SU-DHL-6 (cell line): ENCODE results near the gene HMCN2.

Experiments used
- EZH2phosphoT487 ChIP-seq: fragments of 200-600 bp; sonication (generic), shearing (Covaris generic); conservative IDR thresholded peaks from 2 replicates; pipeline ENCODE4 v1.6.1; 2018; ENCODE audit warnings: mild to moderate bottlenecking, antibody characterized with exemption, low read length, moderate library complexity, mixed read lengths
- TF ChIP-seq, protein P1 (sequence below): fragments of 200-600 bp; sonication (generic); IDR thresholded peaks from one replicate; pipeline ENCODE4 v1.5.1; 2017; ENCODE audit warnings: antibody characterized with exemption, mild to moderate bottlenecking, low read length, moderate library complexity; ENCODE audit not compliant: insufficient read depth, poor library complexity, severe bottlenecking

DNA sequence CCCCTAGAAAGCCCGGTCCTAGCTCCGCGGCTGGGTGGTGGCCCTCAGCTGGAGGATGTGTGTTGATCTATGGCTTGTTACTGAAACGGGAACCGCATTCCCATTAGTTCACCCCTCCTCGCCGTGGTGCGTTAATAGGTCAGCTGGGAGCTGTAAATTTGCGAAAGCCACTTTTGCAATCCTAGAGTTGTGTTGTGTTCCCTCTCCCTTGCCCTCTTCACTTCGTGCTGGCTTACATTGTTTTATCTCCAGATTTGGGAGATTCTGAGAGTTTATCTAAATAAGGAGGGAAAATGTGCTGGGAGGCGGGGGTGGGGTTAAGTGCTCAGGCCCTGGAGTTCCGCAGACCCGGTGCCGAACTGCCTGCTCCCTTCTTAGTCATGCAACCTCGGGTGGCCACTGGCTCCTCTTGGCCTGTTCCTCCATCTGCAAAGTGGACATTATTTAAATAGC lies 62.8 kb downstream of the HMCN2 start:
- TF ChIP-seq, protein P1, sequence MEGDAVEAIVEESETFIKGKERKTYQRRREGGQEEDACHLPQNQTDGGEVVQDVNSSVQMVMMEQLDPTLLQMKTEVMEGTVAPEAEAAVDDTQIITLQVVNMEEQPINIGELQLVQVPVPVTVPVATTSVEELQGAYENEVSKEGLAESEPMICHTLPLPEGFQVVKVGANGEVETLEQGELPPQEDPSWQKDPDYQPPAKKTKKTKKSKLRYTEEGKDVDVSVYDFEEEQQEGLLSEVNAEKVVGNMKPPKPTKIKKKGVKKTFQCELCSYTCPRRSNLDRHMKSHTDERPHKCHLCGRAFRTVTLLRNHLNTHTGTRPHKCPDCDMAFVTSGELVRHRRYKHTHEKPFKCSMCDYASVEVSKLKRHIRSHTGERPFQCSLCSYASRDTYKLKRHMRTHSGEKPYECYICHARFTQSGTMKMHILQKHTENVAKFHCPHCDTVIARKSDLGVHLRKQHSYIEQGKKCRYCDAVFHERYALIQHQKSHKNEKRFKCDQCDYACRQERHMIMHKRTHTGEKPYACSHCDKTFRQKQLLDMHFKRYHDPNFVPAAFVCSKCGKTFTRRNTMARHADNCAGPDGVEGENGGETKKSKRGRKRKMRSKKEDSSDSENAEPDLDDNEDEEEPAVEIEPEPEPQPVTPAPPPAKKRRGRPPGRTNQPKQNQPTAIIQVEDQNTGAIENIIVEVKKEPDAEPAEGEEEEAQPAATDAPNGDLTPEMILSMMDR, result no peak
- TF ChIP-seq EZH2phosphoT487, result no peak
